H1 (cell line): ENCODE results near the gene PAX5. TPM values are rescaled to one million over a fixed set of nuclear protein-coding genes. Genes with fewer than 3 reads are reported as not detected.

Source experiments
- CTCF ChIA-PET: fragments of 300-600 bp; sonication (Branson Sonifier 250); formaldehyde crosslinking; loops from one replicate; lab custom pipeline; 2021; ENCODE audit not compliant: partially characterized antibody; lab: Charles Lee
- POLR2A ChIA-PET: fragments of 300-600 bp; sonication (Branson Sonifier 250); formaldehyde crosslinking; loops from one replicate; lab custom pipeline; 2021; ENCODE audit warnings: inconsistent platforms; ENCODE audit not compliant: partially characterized antibody; lab: Charles Lee
- DNase-seq, 2 experiments: peaks; one replicate each; pipeline versions ENCODE4 v3.0.0 to v3.0.0-alpha.2; 2010 to 2022; ENCODE audit warnings: low spot score in 2 of 2, low read depth in 1 of 2, mixed read lengths in 1 of 2
- FAIRE-seq: peaks from 2 replicates; lab custom pipeline; 2011; peaks lifted over from hg19 to GRCh38; lab: Jason Lieb, UNC
- H2AFZ ChIP-seq: 2 replicates; pipeline ENCODE4 v1.8.1; 2012; ENCODE audit warnings: low read length, inconsistent platforms
- H2AK5ac ChIP-seq: 2 replicates; pipeline ENCODE4 v1.6.1; 2013; ENCODE audit warnings: low read depth, low read length
- H2BK120ac ChIP-seq: replicated peaks from 2 replicates; pipeline ENCODE3; 2013; ENCODE audit warnings: low read depth, low read length, inconsistent platforms
- H2BK12ac ChIP-seq: 2 replicates; pipeline ENCODE4 v1.6.1; 2013; ENCODE audit warnings: low read depth, low read length
- H2BK15ac ChIP-seq: 2 replicates; pipeline ENCODE4 v1.6.1; 2013; ENCODE audit warnings: low read length
- H2BK20ac ChIP-seq: 2 replicates; pipeline ENCODE4 v1.6.1; 2013; ENCODE audit warnings: low read length
- H2BK5ac ChIP-seq: 2 replicates; pipeline ENCODE4 v1.6.1; 2013; ENCODE audit warnings: low read depth, low read length
- H3K14ac ChIP-seq: 2 replicates; pipeline ENCODE4 v1.6.1; 2013; ENCODE audit warnings: inconsistent platforms; ENCODE audit not compliant: insufficient read length
- H3K18ac ChIP-seq: 2 replicates; pipeline ENCODE4 v1.6.1; 2013; ENCODE audit warnings: low read length; ENCODE audit errors: extremely low read depth
- H3K23ac ChIP-seq: 2 replicates; pipeline ENCODE4 v1.6.1; 2013; ENCODE audit warnings: inconsistent platforms; ENCODE audit not compliant: insufficient read length
- H3K23me2 ChIP-seq: 2 replicates; pipeline ENCODE4 v1.6.1; 2013; ENCODE audit warnings: low read depth, low read length
- H3K27ac ChIP-seq: 2 replicates; pipeline ENCODE4 v1.6.1; 2011; ENCODE audit warnings: low read depth, low read length, inconsistent platforms
- H3K27me3 ChIP-seq, 4 experiments: replicated peaks in 1 of 4; 1 replicate in 1 of 4; 2 replicates in 3 of 4; pipeline versions ENCODE4 v1.6.1 to v1.8.1; 2011 to 2013; ENCODE audit warnings: low read length in 3 of 4, mild to moderate bottlenecking in 3 of 4, inconsistent platforms in 2 of 4, mixed read lengths in 2 of 4, moderate library complexity in 1 of 4; ENCODE audit not compliant: control insufficient read depth in 3 of 4, insufficient read depth in 3 of 4; ENCODE audit errors: extremely low read depth in 1 of 4
- H3K36me3 ChIP-seq, 4 experiments: 2 replicates each; pipeline versions ENCODE4 v1.6.1 to v1.8.1; 2011 to 2013; ENCODE audit warnings: mild to moderate bottlenecking in 4 of 4, low read length in 3 of 4, moderate library complexity in 2 of 4, control low read depth in 1 of 4, inconsistent platforms in 1 of 4; ENCODE audit not compliant: insufficient read depth in 4 of 4, control insufficient read depth in 2 of 4
- H3K4ac ChIP-seq: replicated peaks from 2 replicates; pipeline ENCODE3; 2013; ENCODE audit warnings: low read length, low read depth, mixed read lengths, inconsistent platforms; ENCODE audit not compliant: insufficient read length
- H3K4me1 ChIP-seq, 4 experiments: replicated peaks in 1 of 4; 1 replicate in 1 of 4; 2 replicates in 3 of 4; pipeline versions ENCODE4 v1.6.1 to v1.8.1; 2011 to 2013; ENCODE audit warnings: low read length in 3 of 4, inconsistent platforms in 2 of 4, mixed read lengths in 1 of 4; ENCODE audit not compliant: insufficient read depth in 4 of 4, control insufficient read depth in 3 of 4
- H3K4me2 ChIP-seq, 2 experiments: 2 replicates each; pipeline versions ENCODE4 v1.6.1 to v1.8.1; 2011 to 2013; ENCODE audit warnings: low read depth in 2 of 2, low read length in 2 of 2, control low read depth in 1 of 2, inconsistent platforms in 1 of 2, mild to moderate bottlenecking in 1 of 2; ENCODE audit not compliant: insufficient read depth in 1 of 2
- H3K4me3 ChIP-seq, 4 experiments: fragments of 200-600, 300-600 bp in 1 of 4; sonication (generic), shearing (Covaris generic), sonication (Bioruptor Twin) in 1 of 4; 2 replicates each; pipeline versions ENCODE4 v1.5.1 to v1.8.1; 2011 to 2016; ENCODE audit warnings: low read length in 4 of 4, low read depth in 3 of 4, control low read depth in 2 of 4, inconsistent platforms in 2 of 4, mild to moderate bottlenecking in 2 of 4, mixed read lengths in 1 of 4, moderate library complexity in 1 of 4; ENCODE audit not compliant: insufficient read depth in 2 of 4; ENCODE audit errors: extremely low read depth in 1 of 4
- H3K56ac ChIP-seq: replicated peaks from 2 replicates; pipeline ENCODE3; 2013; ENCODE audit warnings: low read depth, mild to moderate bottlenecking, mixed read lengths, low read length, inconsistent platforms; ENCODE audit not compliant: insufficient read length
- H3K79me1 ChIP-seq: 2 replicates; pipeline ENCODE4 v1.6.1; 2013; ENCODE audit warnings: low read depth, low read length, control low read depth
- H3K79me2 ChIP-seq, 2 experiments: 2 replicates each; pipeline versions ENCODE4 v1.6.1 to v1.8.1; 2012 to 2013; ENCODE audit warnings: low read length in 2 of 2, mild to moderate bottlenecking in 2 of 2, inconsistent platforms in 1 of 2; ENCODE audit not compliant: insufficient read depth in 2 of 2, control insufficient read depth in 1 of 2
- H3K9ac ChIP-seq, 4 experiments: replicated peaks in 1 of 4; 1 replicate in 1 of 4; 2 replicates in 3 of 4; pipeline versions ENCODE4 v1.6.1 to v1.8.1; 2011 to 2013; ENCODE audit warnings: low read depth in 3 of 4, low read length in 3 of 4, control low read depth in 2 of 4, mild to moderate bottlenecking in 2 of 4, moderate library complexity in 2 of 4, inconsistent platforms in 1 of 4; ENCODE audit errors: extremely low read depth in 1 of 4
- H3K9me3 ChIP-seq, 2 experiments: 2 replicates each; pipeline versions ENCODE4 v1.6.1 to v1.8.1; 2012 to 2013; ENCODE audit warnings: mild to moderate bottlenecking in 2 of 2, moderate library complexity in 2 of 2, control low read depth in 1 of 2, inconsistent platforms in 1 of 2, low read depth in 1 of 2, low read length in 1 of 2, mixed read lengths in 1 of 2; ENCODE audit not compliant: insufficient read depth in 2 of 2
- H4K20me1 ChIP-seq, 2 experiments: replicated peaks in 1 of 2; 2 replicates each; pipeline versions ENCODE3 to v1.8.1; 2011 to 2013; ENCODE audit warnings: inconsistent platforms in 2 of 2, low read length in 2 of 2, mild to moderate bottlenecking in 1 of 2; ENCODE audit not compliant: insufficient read depth in 2 of 2, control insufficient read depth in 1 of 2
- H4K5ac ChIP-seq: 2 replicates; pipeline ENCODE4 v1.6.1; 2013; ENCODE audit warnings: low read length, low read depth, mixed read lengths, inconsistent platforms; ENCODE audit not compliant: insufficient read length
- H4K8ac ChIP-seq: 2 replicates; pipeline ENCODE4 v1.8.0; 2013; ENCODE audit warnings: mild to moderate bottlenecking, moderate library complexity, low read length, inconsistent platforms; ENCODE audit not compliant: insufficient read depth; ENCODE audit errors: extremely low read depth
- H4K91ac ChIP-seq: replicated peaks from 2 replicates; pipeline ENCODE3; 2013; ENCODE audit warnings: low read length, mixed read lengths, inconsistent platforms; ENCODE audit not compliant: insufficient read length
- BCL11A ChIP-seq, 2 experiments: IDR thresholded peaks; one replicate each; pipeline ENCODE4 v1.6.1; 2011; ENCODE audit warnings: low read depth in 2 of 2, low read length in 2 of 2, mild to moderate bottlenecking in 2 of 2
- EZH2 ChIP-seq: fragments of 200-600 bp; sonication (generic); IDR thresholded peaks from 2 replicates; pipeline ENCODE4 v1.7.1; 2012; ENCODE audit warnings: low read depth, mild to moderate bottlenecking, moderate library complexity, low read length, inconsistent platforms; ENCODE audit not compliant: severe bottlenecking
- GTF2F1 ChIP-seq: IDR thresholded peaks from 2 replicates; pipeline ENCODE4 v1.6.1; 2012; ENCODE audit warnings: low read depth, low read length, improper control_type of control experiment, borderline replicate concordance
- HDAC2 ChIP-seq, 2 experiments: fragments of 300-600 bp in 1 of 2; sonication (generic) in 1 of 2; IDR thresholded peaks; 2 replicates each; pipeline ENCODE4 v1.6.1; 2011 to 2012; ENCODE audit warnings: low read depth in 2 of 2, low read length in 2 of 2, mild to moderate bottlenecking in 2 of 2, moderate library complexity in 2 of 2, borderline replicate concordance in 1 of 2, inconsistent platforms in 1 of 2
- KDM4A ChIP-seq: IDR thresholded peaks from one replicate; pipeline ENCODE4 v1.7.1; 2012; ENCODE audit warnings: low read depth, mild to moderate bottlenecking, moderate library complexity, low read length, inconsistent platforms; ENCODE audit not compliant: severe bottlenecking
- NRF1 ChIP-seq: IDR thresholded peaks from 2 replicates; pipeline ENCODE4 v1.6.1; 2011; ENCODE audit warnings: mild to moderate bottlenecking, low read depth, low read length, improper control_type of control experiment
- RFX5 ChIP-seq: IDR thresholded peaks from 2 replicates; pipeline ENCODE4 v1.6.1; 2011; ENCODE audit warnings: low read depth, low read length, improper control_type of control experiment, borderline replicate concordance
- SAP30 ChIP-seq: fragments of 300-600 bp; sonication (generic); IDR thresholded peaks from 2 replicates; pipeline ENCODE4 v1.7.1; 2012; ENCODE audit warnings: low read length, moderate library complexity, mild to moderate bottlenecking, inconsistent platforms; ENCODE audit not compliant: insufficient read depth, insufficient replicate concordance
- USF2 ChIP-seq: IDR thresholded peaks from 2 replicates; pipeline ENCODE4 v1.6.1; 2011; ENCODE audit warnings: low read length, improper control_type of control experiment
- WGBS, 2 experiments: shearing (Covaris generic) in 1 of 2; methylation state at CpG; one replicate each; pipeline versions ENCODE4 v1.1.6 to v1.1.7; 2013 to 2015; ENCODE audit warnings: low lambda C conversion rate in 2 of 2, mixed read lengths in 2 of 2, inconsistent platforms in 1 of 2, low coverage in 1 of 2, missing lambda C conversion rate in 1 of 2; ENCODE audit not compliant: insufficient replicate concordance in 2 of 2, insufficient coverage in 1 of 2, insufficient read length in 1 of 2; ENCODE audit errors: extremely low coverage in 1 of 2, missing lambda C conversion rate in 1 of 2; 5-methylcytosine and 5-hydroxymethylcytosine counted together
- polyA plus RNA-seq, 7 experiments: library from polyadenylated mRNA; depleted of rRNA in 3 of 7; stranded (reverse) in 5 of 7; unstranded in 2 of 7; fragments of >200 nt in 5 of 7; fragments of 200-250 nt in 2 of 7; gene quantifications; 1 replicate in 5 of 7; 2 replicates in 1 of 7; 4 replicates in 1 of 7; pipeline versions ENCODE4 v1.2.1 to v1.2.3, GENCODE V29; 2011 to 2013; ENCODE audit warnings: missing spikeins in 2 of 7, mixed read lengths in 2 of 7
- total RNA-seq: library from RNA; stranded (reverse); fragmentation: NEBNext Ultra II Directional; extraction: Animal tissue kit (Norgen Biotek cat#: 25700); gene quantifications from 2 replicates; pipeline ENCODE4 v1.2.1, GENCODE V29; 2021

The PAX5 gene
- total and polyA plus RNA-seq, 2 of the 8 experiments (the other 6 are each of a cell fraction or from before 2014, with no cell fraction given): 0.29 to 0.43 TPM

GRCh38 chr9:37066139-37066725 lies 32.2 kb upstream of the PAX5 start:
- Histone ChIP-seq H3K36me3 (no peaks in the 10 kb centered on the region), H2BK120ac (no peak overlapping the region), H3K23me2 (no peaks in the 10 kb centered on the region), H4K20me1 (no peaks in the 10 kb centered on the region), H4K8ac (no peak overlapping the region), H3K27ac (no peak overlapping the region), H2BK15ac (no peak overlapping the region), H3K79me2 (no peaks in the 10 kb centered on the region), H3K18ac (no peak overlapping the region), H2AK5ac (no peak overlapping the region; the same call in 1 of the 2 replicates), H3K23ac (no peak overlapping the region), H3K14ac (no peak overlapping the region), H4K5ac (no peak overlapping the region), H4K91ac (no peak overlapping the region), H2BK5ac (no peak overlapping the region), H3K9me3 (no peaks in the 10 kb centered on the region), H2BK12ac (no peak overlapping the region), H2BK20ac (no peak overlapping the region), H3K27me3 (no peaks in the 10 kb centered on the region), H3K79me1 (no peaks in the 10 kb centered on the region), H3K4me3 (no peak overlapping the region), H3K4me2 (no peak overlapping the region), H3K4me1 (no peaks in the 10 kb centered on the region), H2AFZ (peak overlapping the region; percentile 59; the same call in 1 of the 2 replicates), H3K56ac (no peak overlapping the region), H3K4ac (no peak overlapping the region), H3K9ac (no peak overlapping the region)
- TF ChIP-seq KDM4A (no peak), SAP30 (no peak), HDAC2 (IDR thresholded peaks at IDR 0.05; ENCODE audit: borderline replicate concordance in 1 of 2, low read depth in 2 of 2, low read length in 2 of 2) (no peak), EZH2 (no peak), BCL11A (IDR thresholded peaks at IDR 0.05; ENCODE audit: low read depth in 2 of 2, low read length in 2 of 2) (no peak), USF2 (no peak), NRF1 (no peak), GTF2F1 (no peak), RFX5 (no peak)
- ChIA-PET POLR2A (no interaction called here), CTCF (no interaction called here)
- DNase-seq (no peak), FAIRE-seq (no peak)
- 71% methylated on average over 3 of the region's 3 CpGs; no CpG with 5 or more reads in 1 of the 2 experiments for WGBS, 2 experiments
